Effector memory CD8-positive, alpha-beta T cell (primary cell): ENCODE data around the gene BUD31.
A peak's percentile ranks its signal among the peaks of the same experiment; 100 is the strongest.
"Not testable (repeated sequence)": the region's sequence is repeated elsewhere in the genome, so short reads cannot be mapped to it uniquely, and the experiment has no call there.

Source experiments
- ATAC-seq: fragments of 150-1000 bp; cut with Tn5 transposase; replicated peaks from 2 replicates; pipeline ENCODE4 v1.10.0; 2021; ENCODE audit warnings: mild to moderate bottlenecking, moderate library complexity
- DNase-seq, 3 experiments: peaks; one replicate each; pipeline ENCODE4 v3.0.0; 2021
- H3K27ac Mint-ChIP-seq, 2 donors: one replicate each; pipeline ENCODE4 v1.8.0; 2022; ENCODE audit warnings: mild to moderate bottlenecking in 2 of 2, mixed read lengths in 2 of 2, moderate library complexity in 2 of 2
- H3K27me3 Mint-ChIP-seq, 2 donors: one replicate each; pipeline ENCODE4 v1.8.0; 2022; ENCODE audit warnings: mixed read lengths in 2 of 2
- H3K36me3 Mint-ChIP-seq: one replicate; pipeline ENCODE4 v1.8.0; 2022; ENCODE audit warnings: mild to moderate bottlenecking, moderate library complexity, mixed read lengths; ENCODE audit not compliant: insufficient read depth
- H3K4me1 Mint-ChIP-seq, 2 donors: one replicate each; pipeline ENCODE4 v1.8.0; 2022; ENCODE audit warnings: low read depth in 2 of 2, mixed read lengths in 2 of 2
- H3K4me3 Mint-ChIP-seq, 2 donors: one replicate each; pipeline ENCODE4 v1.8.0; 2022; ENCODE audit warnings: mild to moderate bottlenecking in 2 of 2, mixed read lengths in 2 of 2, moderate library complexity in 2 of 2
- H3K9me3 Mint-ChIP-seq, 2 donors: one replicate each; pipeline ENCODE4 v1.8.0; 2022; ENCODE audit warnings: mixed read lengths in 2 of 2

The BUD31 gene

GRCh38 chr7:99397297-99397983, 11.3 kb upstream of the BUD31 start:
- DNase-seq (no peak), ATAC-seq (no peak)
- peak overlapping the region; percentile 22 to 75 for H3K27ac Mint-ChIP-seq
- H3K36me3 Mint-ChIP-seq, result peaks cover 70% of the 10 kb centered on the region
- H3K4me1 Mint-ChIP-seq, result peaks cover 22 to 29% of the 10 kb centered on the region in 2 donors
- H3K9me3 Mint-ChIP-seq, result no peaks in the 10 kb centered on the region
- H3K27me3 Mint-ChIP-seq, result no peaks in the 10 kb centered on the region
- H3K4me3 Mint-ChIP-seq, result no peak overlapping the region

DNA sequence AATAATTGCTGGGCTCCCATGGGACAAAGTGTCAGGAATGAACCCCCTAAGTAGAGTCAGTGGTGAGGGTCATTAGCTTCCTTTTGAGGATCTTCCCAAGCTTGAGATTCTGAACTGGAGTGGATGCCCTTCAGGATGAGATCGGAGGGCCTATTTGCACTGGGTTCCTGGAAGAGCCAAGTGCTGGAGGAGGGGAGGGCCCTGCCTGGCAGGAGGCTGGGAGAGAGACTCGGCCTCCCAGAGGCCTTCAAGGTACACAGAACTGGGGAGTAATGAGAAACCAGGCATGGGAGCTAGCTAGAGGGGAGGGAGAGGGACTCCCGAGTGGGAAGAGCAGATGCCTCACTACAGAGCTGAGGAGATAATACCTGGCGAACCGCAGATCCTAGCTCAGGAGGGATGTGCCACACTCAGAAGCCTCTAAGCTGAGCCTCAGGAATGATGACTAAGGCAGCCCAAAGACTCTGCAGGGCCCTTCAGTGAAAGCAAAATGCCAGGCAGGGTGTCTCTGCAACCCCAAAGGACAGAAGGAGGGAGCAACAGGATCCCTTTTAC, 9.8 kb upstream of the BUD31 start:
- Mint-ChIP-seq H3K4me1 (peaks cover 22 to 28% of the 10 kb centered on the region in 2 donors), H3K36me3 (peaks cover 66% of the 10 kb centered on the region), H3K4me3 (no peak overlapping the region), H3K27ac (peak overlapping the region in 1 of 2 donors; percentile 75), H3K27me3 (no peaks in the 10 kb centered on the region), H3K9me3 (no peaks in the 10 kb centered on the region)
- DNase-seq (no peak), ATAC-seq (no peak)

- H3K27me3 Mint-ChIP-seq, result no peaks in the 10 kb centered on the region
- H3K4me3 Mint-ChIP-seq, result no peak overlapping the region
- no peaks in the 10 kb centered on the region for H3K9me3 Mint-ChIP-seq
- ATAC-seq (no peak), DNase-seq (no peak)
- peaks cover 23 to 32% of the 10 kb centered on the region in 2 donors for H3K4me1 Mint-ChIP-seq
- peaks cover 61% of the 10 kb centered on the region for H3K36me3 Mint-ChIP-seq
- H3K27ac Mint-ChIP-seq, result no peak overlapping the region
Measured at GRCh38 chr7:99399597-99399996, 9.2 kb upstream of the BUD31 start.

DNA sequence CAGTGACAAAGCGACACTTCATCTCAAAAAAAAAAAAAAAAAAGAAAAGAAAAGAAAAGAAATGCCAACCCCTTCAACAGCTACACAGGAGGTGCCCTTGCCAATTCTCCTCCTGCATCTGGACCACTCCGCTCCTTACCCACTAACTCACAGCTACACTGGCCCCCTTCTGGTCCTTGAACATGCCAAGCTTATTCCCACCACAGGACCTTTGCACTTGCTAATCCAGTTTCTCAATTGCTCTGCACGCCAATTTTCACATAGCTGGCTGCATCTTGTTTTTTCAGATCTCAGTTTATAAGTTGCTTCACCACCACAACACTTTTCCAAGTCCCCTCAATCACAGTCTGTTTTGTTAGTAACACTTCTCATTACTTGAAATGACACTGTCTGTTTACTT, 5.9 kb upstream of the BUD31 start:
- Mint-ChIP-seq H3K4me1 (peaks cover 37 to 44% of the 10 kb centered on the region in 2 donors), H3K4me3 (no peak overlapping the region), H3K36me3 (peaks cover 52% of the 10 kb centered on the region), H3K27ac (no peak overlapping the region), H3K9me3 (no peaks in the 10 kb centered on the region), H3K27me3 (no peaks in the 10 kb centered on the region)
- DNase-seq, result no peak
- ATAC-seq, result no peak

- no peaks in the 10 kb centered on the region for H3K27me3 Mint-ChIP-seq
- H3K4me1 Mint-ChIP-seq, result peaks cover 38% of the 10 kb centered on the region in 2 donors
- ATAC-seq (no peak), DNase-seq (no peak)
- peaks cover 57% of the 10 kb centered on the region for H3K36me3 Mint-ChIP-seq
- H3K4me3 Mint-ChIP-seq, result no peak overlapping the region
- peak overlapping the region in 1 of 2 donors; percentile 42 for H3K27ac Mint-ChIP-seq
- H3K9me3 Mint-ChIP-seq, result no peaks in the 10 kb centered on the region
Measured at GRCh38 chr7:99403764-99404163, 5.0 kb upstream of the BUD31 start.

- Mint-ChIP-seq H3K9me3 (no peaks in the 10 kb centered on the region), H3K27me3 (no peaks in the 10 kb centered on the region), H3K4me1 (peaks cover 40 to 41% of the 10 kb centered on the region in 2 donors), H3K27ac (peak overlapping the region; percentile 1 to 83), H3K4me3 (peak overlapping the region; percentile 25 to 46), H3K36me3 (peaks cover 63% of the 10 kb centered on the region)
- ATAC-seq, result no peak
- DNase-seq, result no peak
Measured at GRCh38 chr7:99404235-99404976, 4.4 kb upstream of the BUD31 start.

GRCh38 chr7:99404977-99405320, 3.8 kb upstream of the BUD31 start:
- DNase-seq (peak in 1 of 3 experiments; percentile 7), ATAC-seq (no peak)
- H3K27ac Mint-ChIP-seq, result peak overlapping the region; percentile 1 to 83
- H3K9me3 Mint-ChIP-seq, result no peaks in the 10 kb centered on the region
- H3K36me3 Mint-ChIP-seq, result peaks cover 64% of the 10 kb centered on the region
- no peaks in the 10 kb centered on the region for H3K27me3 Mint-ChIP-seq
- H3K4me1 Mint-ChIP-seq, result peaks cover 45% of the 10 kb centered on the region in 2 donors
- peak overlapping the region; percentile 25 to 46 for H3K4me3 Mint-ChIP-seq

DNA sequence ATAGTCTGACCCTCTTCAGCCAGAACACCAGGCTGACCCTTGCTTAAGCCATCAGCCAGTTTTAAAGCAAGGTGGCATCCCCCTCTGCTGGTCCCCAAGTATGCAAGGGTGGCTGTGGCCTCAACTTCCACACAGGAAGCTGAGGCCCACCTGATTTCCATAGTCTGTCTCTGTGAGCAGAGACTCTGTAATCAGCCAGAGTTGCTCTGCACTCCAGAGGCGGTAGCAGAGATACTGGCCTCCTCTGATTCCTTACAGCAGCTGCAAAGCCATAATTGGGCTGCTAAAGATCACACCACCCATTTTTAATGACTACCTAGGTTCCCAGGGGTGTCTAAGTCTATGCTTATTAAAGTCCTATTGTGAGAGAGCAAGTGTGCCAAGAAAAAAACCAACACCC, 2.2 kb upstream of the BUD31 start:
- Mint-ChIP-seq H3K27me3 (no peaks in the 10 kb centered on the region), H3K27ac (peak overlapping the region; percentile 95 to 99), H3K36me3 (peaks cover 68% of the 10 kb centered on the region), H3K4me1 (peaks cover 51 to 53% of the 10 kb centered on the region in 2 donors), H3K4me3 (peak overlapping the region; percentile 31 to 99), H3K9me3 (no peaks in the 10 kb centered on the region)
- DNase-seq, result no peak
- no peak for ATAC-seq

DNA sequence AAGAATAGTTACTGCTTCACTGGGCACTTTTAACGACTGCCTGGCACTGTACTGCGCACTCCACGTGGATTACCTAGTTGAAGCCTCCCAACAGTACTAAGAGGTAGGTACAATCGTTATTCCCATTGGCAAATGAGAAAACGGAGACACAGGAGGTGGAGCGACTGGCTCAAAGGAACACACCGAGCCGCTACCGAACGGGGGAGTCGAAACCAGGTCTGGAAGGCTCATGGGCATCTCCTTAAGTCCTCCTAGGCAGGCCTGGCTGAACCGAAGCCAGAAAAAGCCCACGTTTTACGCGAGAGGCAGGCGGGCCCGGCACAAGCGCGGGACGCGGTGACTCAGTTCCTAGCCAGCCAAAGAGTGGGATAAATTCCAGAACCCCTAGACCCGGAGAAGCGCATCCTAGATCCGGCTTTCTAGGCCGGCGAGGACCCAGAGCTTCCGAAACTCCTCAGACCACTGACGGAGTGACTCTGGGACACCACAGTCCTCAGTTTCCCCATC, 844 bp upstream of the BUD31 start:
- Mint-ChIP-seq H3K27ac (peak overlapping the region; percentile 95 to 99), H3K9me3 (no peaks in the 10 kb centered on the region), H3K4me1 (peaks cover 51% of the 10 kb centered on the region in 2 donors), H3K36me3 (peaks cover 68% of the 10 kb centered on the region), H3K27me3 (no peaks in the 10 kb centered on the region), H3K4me3 (peak overlapping the region; percentile 94 to 99)
- DNase-seq, result peak; percentile 9 to 22 (median 21)
- peak; percentile 19 for ATAC-seq

DNA sequence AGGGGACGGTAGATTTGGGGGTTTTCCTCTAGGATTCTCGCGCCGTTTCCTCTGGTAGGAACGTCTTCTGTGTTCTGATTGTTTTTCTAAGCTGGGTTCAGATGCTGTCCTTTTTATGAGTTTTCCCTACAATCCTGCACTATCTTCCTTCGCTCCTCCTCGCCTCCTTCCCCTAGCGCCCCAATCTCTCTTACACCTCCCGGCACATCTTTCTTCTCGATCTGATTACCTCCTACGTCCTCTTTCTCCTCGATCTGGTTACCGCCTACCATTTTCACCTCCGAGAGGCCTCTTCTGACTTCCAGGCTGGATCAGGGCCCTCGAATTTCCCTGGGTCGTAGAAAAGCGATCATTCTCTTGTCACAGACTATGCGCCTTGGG, 413 bp downstream of the BUD31 start:
- H3K9me3 Mint-ChIP-seq, result no peaks in the 10 kb centered on the region
- no peak for DNase-seq
- peaks cover 44 to 46% of the 10 kb centered on the region in 2 donors for H3K4me1 Mint-ChIP-seq
- ATAC-seq, result peak; percentile 7
- H3K27ac Mint-ChIP-seq, result peak overlapping the region; percentile 95 to 99
- peaks cover 71% of the 10 kb centered on the region for H3K36me3 Mint-ChIP-seq
- no peaks in the 10 kb centered on the region for H3K27me3 Mint-ChIP-seq
- H3K4me3 Mint-ChIP-seq, result peak overlapping the region; percentile 94 to 99

- Mint-ChIP-seq H3K27me3 (no peaks in the 10 kb centered on the region), H3K36me3 (peaks cover 78% of the 10 kb centered on the region), H3K4me3 (peak overlapping the region; percentile 94 to 99), H3K4me1 (peaks cover 42 to 43% of the 10 kb centered on the region in 2 donors), H3K27ac (peak overlapping the region; percentile 95 to 99), H3K9me3 (no peaks in the 10 kb centered on the region)
- ATAC-seq, result no peak
- no peak for DNase-seq
Measured at GRCh38 chr7:99409806-99410205, 1.0 kb downstream of the BUD31 start.

GRCh38 chr7:99410635-99411034, 1.9 kb downstream of the BUD31 start:
- H3K27me3 Mint-ChIP-seq, result no peaks in the 10 kb centered on the region
- peaks cover 42 to 43% of the 10 kb centered on the region in 2 donors for H3K4me1 Mint-ChIP-seq
- no peaks in the 10 kb centered on the region for H3K9me3 Mint-ChIP-seq
- H3K4me3 Mint-ChIP-seq, result peak overlapping the region; percentile 94 to 99
- ATAC-seq, result no peak
- no peak for DNase-seq
- H3K27ac Mint-ChIP-seq, result peak overlapping the region; percentile 95 to 99
- peaks cover 81% of the 10 kb centered on the region for H3K36me3 Mint-ChIP-seq

- not testable (repeated sequence) for DNase-seq, H3K27me3 Mint-ChIP-seq, H3K9me3 Mint-ChIP-seq, H3K4me3 Mint-ChIP-seq, ATAC-seq
- Mint-ChIP-seq H3K4me1 (peaks cover 9 to 11% of the 10 kb centered on the region in 2 donors), H3K36me3 (peaks cover 99% of the 10 kb centered on the region), H3K27ac (peak overlapping the region; percentile 6 to 23)
Measured at GRCh38 chr7:99415513-99416127, 6.9 kb downstream of the BUD31 start.
